Inferior parietal cortex (tissue), 1 donor: ENCODE results near the gene ZNF514.
"Not testable (repeated sequence)": the region's sequence is repeated elsewhere in the genome, so short reads cannot be mapped to it uniquely, and the experiment has no call there.

Experiments
- DNase-seq: peaks from one replicate; pipeline ENCODE4 v3.0.0-alpha.2; 2016; ENCODE audit errors: extremely low spot score

The ZNF514 gene

GRCh38 chr2:95138702-95139101 lies 20.9 kb downstream of the ZNF514 start:
- DNase-seq: no peak

DNA sequence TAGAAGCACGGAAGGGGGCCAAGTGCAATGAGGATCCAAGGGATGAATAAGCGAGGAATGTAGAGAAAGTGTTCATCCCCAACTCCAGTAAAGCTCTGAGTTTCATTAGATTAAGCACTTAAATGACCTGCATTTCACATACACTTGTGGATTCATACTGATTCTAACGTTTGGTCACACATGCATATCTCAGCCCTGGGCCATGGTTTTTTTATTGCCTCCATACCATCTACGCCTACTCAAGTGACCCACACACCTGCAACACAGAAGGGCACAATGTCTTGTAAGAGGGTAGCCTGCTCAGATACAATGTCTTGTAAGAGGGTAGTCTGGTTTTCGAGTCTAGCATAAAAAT lies 37.5 kb downstream of the ZNF514 start:
- no peak for DNase-seq

DNA sequence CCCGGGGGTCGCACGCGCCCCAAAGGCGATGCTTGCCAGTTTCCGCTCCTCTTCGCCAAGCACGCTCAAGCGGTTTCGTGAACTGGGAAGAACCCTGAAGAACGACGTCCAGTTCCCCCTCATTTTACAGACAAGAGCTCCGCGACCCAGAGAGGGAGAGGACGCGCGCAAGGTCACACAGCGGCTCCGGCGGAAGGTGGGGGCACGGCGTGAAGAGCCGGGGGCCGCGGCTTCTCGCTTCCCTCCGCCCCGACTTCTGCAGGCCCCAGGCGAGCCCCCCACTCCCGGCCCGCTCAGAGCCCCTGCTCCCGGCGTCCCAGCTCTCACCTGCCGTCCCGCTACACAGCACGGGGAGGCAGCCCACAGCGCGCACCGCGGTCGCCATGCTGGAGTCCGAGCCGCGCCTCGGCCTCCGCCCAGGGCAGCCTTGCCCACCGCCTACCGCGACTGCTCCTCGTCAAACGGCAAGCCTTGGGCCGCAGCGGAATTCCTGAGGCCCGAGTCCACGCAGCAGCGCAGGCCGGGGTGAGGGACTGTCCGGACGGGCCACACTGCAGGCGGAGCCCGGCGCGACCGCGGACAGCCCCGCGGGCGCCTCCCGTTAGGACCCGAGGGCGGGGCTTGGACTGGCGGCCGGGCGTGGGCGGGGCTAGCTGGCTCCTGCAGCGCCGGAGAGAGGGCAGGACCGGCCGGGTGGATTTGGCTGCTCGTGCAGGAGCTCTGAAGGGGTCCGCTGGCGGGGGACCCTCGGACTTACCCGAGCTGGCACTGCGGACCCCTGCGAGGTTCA lies 38.0 kb downstream of the ZNF514 start, which contains the start of gene MRPS5:
Gene MRPS5 (minus strand): TSS at position 402 of the 790 bp plus-strand sequence. CDS start 17 bp downstream, at position 385.
- DNase-seq: peak; percentile 77

- no peak for DNase-seq
These were observed 38.6 kb downstream of the ZNF514 start for GRCh38 chr2:95121093-95121406.

- peak; percentile 82 for DNase-seq
These were observed 44.2 kb downstream of the ZNF514 start for GRCh38 chr2:95115418-95115817.

DNA sequence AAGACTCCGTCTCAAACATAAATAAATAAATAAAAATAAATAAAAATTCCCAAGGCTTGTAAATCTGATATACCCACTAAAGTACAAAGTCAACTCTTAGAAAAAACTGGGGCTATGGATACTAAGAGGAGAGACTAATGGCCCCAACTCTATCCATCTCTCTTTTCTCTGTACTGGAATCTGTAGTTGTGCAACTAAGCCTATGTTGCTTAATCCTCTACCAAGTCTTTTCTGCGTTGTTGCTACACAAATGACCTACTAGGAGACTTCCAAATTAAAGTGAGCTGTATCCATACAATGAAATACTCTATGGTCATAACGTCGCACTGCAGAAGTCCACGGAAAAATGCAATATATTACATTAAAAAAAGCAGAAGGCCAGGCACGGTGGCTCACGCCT lies 46.2 kb downstream of the ZNF514 start:
- DNase-seq: no peak

- DNase-seq: no peak
These were observed 49.3 kb downstream of the ZNF514 start for GRCh38 chr2:95110395-95110794.

GRCh38 chr2:95109260-95109659 lies 50.4 kb downstream of the ZNF514 start:
- no peak for DNase-seq

- no peak for DNase-seq
These were observed 53.6 kb downstream of the ZNF514 start for GRCh38 chr2:95106081-95106480.

GRCh38 chr2:95104606-95105005 lies 55.0 kb downstream of the ZNF514 start:
- DNase-seq: no peak

- DNase-seq: no peak
These were observed 59.7 kb downstream of the ZNF514 start for GRCh38 chr2:95099910-95100309.

DNA sequence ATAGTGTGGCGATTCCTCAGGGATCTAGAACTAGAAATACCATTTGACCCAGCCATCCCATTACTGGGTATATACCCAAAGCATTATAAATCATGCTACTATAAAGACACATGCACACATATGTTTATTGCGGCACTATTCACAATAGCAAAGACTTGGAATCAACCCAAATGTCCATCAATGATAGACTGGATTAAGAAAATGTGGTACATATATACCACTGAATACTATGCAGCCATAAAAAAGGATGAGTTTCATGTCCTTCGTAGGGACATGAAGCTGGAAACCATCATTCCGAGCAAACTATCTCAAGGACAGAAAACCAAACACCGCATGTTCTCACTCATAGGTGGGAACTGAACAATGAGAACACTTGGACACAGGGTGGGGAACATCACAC lies 61.4 kb downstream of the ZNF514 start:
- not testable (repeated sequence) for DNase-seq
